GM13977 (cell line): ENCODE data around the gene MRPS9.

Experiments
- DNase-seq: peaks from one replicate; pipeline ENCODE4 v3.0.0; 2012; ENCODE audit warnings: low spot score
- in situ Hi-C: fragments of 300-500 bp; cut with MboI; formaldehyde crosslinking; loops from one replicate; pipeline ENCODE4 v1.12.0; 2022; ENCODE audit warnings: low sequenced_read_pairs, low pct_unique_long_range_greater_than_20kb, mixed read lengths, inconsistent platforms; ENCODE audit not compliant: unreplicated experiment
- TF ChIP-seq, protein P1 (sequence below): IDR thresholded peaks from 2 replicates; pipeline ENCODE4 v1.5.1; 2012; ENCODE audit warnings: mild to moderate bottlenecking, control low read depth; ENCODE audit not compliant: insufficient read depth; ENCODE audit errors: extremely low read depth, missing control alignments

The MRPS9 gene

DNA sequence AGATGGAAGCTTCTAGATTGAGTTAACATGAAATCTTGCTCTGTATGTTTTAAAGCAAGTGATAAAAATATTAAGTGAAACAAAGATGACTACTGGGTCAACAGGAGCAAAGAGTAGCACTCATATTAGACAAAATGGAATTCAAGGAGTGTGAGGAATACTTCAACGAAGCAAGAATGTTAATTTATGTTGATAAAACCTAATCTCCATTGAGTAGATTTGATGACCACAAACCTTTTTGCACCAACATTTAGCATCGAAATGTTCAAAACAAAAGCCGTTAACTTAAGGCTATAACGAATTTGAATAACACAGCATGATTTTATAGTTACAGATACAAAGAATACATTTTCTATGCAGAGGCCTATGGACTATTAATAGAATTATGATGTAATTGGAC is 35.7 kb downstream of the MRPS9 start:
- in situ Hi-C loops = no loop called here
- TF ChIP-seq, protein P1, sequence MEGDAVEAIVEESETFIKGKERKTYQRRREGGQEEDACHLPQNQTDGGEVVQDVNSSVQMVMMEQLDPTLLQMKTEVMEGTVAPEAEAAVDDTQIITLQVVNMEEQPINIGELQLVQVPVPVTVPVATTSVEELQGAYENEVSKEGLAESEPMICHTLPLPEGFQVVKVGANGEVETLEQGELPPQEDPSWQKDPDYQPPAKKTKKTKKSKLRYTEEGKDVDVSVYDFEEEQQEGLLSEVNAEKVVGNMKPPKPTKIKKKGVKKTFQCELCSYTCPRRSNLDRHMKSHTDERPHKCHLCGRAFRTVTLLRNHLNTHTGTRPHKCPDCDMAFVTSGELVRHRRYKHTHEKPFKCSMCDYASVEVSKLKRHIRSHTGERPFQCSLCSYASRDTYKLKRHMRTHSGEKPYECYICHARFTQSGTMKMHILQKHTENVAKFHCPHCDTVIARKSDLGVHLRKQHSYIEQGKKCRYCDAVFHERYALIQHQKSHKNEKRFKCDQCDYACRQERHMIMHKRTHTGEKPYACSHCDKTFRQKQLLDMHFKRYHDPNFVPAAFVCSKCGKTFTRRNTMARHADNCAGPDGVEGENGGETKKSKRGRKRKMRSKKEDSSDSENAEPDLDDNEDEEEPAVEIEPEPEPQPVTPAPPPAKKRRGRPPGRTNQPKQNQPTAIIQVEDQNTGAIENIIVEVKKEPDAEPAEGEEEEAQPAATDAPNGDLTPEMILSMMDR = no peak

DNA sequence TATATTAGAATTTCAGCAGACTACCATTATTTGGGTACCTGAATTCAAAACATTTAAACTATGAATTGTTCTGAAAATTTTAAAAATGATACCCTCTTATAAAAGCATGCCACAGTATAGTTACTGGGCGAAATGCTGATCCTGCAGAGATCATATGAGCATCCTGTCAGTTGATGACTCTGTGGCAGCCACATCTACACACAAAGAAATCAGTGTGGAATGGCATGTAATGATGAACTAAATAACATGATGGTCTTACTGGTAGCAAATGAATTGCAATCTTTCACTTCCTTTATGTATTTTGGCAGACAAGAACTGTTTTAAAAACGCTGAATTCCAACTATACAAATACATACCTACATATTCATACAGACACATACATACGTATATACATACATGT is 38.3 kb downstream of the MRPS9 start:
- TF ChIP-seq, protein P1 = no peak
- in situ Hi-C loops = no loop called here
- no peak for DNase-seq

More for the DNA sequence above, 35.7 kb downstream of the MRPS9 start:
- DNase-seq = no peak

DNA sequence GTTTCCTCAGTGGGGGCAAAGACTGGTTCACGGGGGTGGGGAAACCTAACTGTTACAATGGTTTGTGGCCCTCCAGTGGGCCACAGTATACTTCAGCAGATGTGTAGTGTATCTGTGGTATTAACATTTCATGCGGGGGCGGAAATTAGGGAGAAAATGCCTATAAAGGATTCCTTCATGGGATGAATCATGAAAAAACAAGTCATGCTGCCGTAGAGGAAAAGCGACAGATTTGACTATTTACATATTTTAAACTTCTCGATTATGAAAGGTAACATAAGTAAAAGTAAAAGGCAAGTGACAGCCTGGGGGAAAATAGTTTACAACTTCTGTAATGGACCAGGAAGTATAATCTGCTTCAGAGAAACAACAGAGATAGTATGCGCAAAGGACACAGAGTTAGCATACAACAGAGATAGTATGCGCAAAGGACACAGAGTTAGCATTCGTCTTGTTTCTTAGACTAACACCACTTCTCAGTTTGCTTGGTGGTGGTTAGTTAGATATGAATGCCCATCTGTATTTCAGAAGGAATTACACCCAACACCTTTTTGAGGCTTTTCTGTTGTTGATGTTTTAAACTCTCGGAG is 41.1 kb downstream of the MRPS9 start:
- DNase-seq = no peak
- in situ Hi-C loops = no loop called here
- TF ChIP-seq, protein P1 = no peak

DNA sequence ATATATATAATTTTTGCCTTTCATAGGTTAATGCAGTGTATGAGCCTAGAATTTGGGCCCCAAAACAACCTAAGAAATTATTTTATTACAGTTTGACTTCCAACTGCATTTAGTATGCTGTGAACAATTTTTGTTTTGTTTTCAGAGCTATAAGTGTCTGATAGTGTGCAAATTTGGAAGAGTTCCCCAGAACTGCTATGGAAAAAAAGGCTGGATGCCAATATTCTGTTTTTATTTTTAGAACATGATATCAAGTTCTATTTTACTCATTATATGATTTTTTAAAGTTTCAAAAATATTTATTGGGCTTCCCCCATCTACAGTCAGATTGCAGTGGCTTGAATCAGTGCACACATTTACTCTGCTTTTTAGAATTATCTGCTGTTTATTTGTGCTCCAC is 42.6 kb downstream of the MRPS9 start:
- in situ Hi-C loops = no loop called here
- no peak for DNase-seq
- TF ChIP-seq, protein P1 = no peak

DNA sequence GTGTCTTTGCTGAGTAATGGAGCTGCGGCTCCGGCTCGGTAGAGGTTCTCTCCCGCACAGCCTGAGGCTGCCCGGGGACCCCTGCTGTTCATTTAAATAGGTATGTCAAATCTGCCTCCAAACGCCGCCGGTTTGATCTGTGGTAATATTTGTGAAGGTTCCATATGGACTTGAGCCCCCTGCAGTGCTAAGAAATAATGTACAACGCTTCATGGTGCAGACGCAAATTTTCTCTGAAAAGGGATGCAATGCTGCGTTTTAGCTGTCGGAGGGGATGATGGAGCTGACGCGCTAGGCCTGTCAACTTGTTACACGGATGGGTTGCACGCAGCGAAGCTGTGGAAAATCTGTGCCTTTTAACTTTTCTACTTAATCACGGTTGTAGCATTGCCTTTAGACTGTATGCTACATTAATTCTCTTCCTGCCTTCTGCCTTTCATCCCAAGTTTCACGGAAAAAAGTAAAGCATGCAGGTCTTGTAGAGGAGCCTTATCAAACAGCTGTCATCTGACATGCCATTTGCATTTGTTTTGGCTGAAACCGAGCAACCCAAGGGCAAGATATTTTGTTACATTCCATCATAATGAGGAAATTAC is 43.2 kb downstream of the MRPS9 start:
- in situ Hi-C loops = no loop called here
- TF ChIP-seq, protein P1 = no peak
- DNase-seq = no peak

DNA sequence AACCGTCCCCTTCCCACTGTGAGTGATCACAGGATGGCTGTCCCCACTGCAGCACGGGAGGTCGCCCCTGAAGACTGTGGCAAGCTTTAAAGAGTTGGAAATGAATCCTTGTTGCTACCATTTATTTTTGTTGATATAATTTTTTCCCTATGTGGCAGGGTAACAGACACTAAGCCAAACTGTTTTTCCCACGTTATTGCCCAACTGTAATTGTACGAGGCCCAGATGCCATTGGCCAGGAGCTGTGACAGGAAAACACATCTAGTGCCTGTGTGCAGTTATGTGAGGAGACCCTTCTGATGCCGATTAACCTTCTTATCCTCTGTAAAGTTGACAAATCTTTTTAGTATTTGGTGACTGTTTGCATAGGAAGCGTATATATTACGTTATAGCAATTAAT is 44.2 kb downstream of the MRPS9 start:
- DNase-seq = no peak
- TF ChIP-seq, protein P1 = no peak
- in situ Hi-C loops = no loop called here
